Measurements from ENCODE around the gene G3BP1. TPM values are rescaled to one million over a fixed set of nuclear protein-coding genes. Genes with fewer than 3 reads are reported as not detected.

G3BP1 gene
- total RNA-seq, 1 donor from 2014 or later = 105 TPM

- intact Hi-C loops (cut with DNase I) = no loop called here
- ATAC-seq (ENCODE audit: poor library complexity) (peak; percentile 64), DNase-seq (peak; percentile 68)
These were observed 26.6 kb upstream of the G3BP1 start for GRCh38 chr5:151745071-151745705.

DNA sequence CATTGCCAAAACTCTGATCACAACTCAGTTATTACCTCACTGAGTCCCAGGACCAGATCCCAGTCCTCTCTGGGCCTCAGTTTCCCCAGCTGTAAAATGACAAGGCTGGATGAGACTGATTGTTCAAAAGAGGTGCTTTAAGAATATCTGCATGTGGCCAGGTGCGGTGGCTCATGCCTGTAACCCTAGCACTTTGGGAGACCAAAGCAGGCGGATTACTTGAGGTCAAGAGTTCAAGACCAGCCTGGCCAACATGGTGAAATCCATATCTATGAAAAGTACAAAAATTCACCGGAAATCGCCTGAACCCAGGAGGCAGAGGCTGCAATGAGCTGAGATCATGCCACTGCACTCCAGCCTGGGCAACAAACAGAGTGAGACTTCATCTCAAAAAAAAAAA is 21.6 kb upstream of the G3BP1 start:
- DNase-seq (no peak), ATAC-seq (ENCODE audit: poor library complexity) (no peak)
- intact Hi-C loops (cut with DNase I) = loop anchor here (10.0 kb wide), 1 partner anchor 305 kb away; the partner anchor contains the start of gene SLC36A1

- DNase-seq (no peak), ATAC-seq (ENCODE audit: poor library complexity) (no peak)
- intact Hi-C loops (cut with DNase I) = loop anchor here (10.0 kb wide), 1 partner anchor 306 kb away; the partner anchor contains the start of gene SLC36A1
These were observed 20.7 kb upstream of the G3BP1 start for GRCh38 chr5:151751091-151751490.

DNA sequence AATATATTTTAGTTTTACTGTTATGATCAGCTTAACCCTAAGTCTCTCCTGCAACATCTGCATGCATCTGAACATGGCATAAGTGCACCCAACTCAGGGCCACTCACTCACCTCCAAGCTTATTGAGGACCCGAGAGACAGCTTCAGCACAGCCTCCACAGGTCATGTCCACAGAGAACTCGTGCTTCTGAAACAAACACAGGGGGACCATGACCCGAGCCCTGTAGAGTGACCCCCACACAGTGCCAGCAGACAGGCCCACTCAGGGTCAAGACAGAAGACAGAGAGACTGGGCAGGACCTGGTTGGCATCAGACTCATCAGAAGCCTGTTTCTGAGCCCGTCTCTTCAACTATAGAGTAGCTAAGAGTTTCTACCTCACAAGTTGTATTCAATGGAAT is 20.2 kb upstream of the G3BP1 start:
- DNase-seq (no peak), ATAC-seq (ENCODE audit: poor library complexity) (no peak)
- intact Hi-C loops (cut with DNase I) = loop anchor here (10.0 kb wide), 1 partner anchor 307 kb away; the partner anchor contains the start of gene SLC36A1

DNA sequence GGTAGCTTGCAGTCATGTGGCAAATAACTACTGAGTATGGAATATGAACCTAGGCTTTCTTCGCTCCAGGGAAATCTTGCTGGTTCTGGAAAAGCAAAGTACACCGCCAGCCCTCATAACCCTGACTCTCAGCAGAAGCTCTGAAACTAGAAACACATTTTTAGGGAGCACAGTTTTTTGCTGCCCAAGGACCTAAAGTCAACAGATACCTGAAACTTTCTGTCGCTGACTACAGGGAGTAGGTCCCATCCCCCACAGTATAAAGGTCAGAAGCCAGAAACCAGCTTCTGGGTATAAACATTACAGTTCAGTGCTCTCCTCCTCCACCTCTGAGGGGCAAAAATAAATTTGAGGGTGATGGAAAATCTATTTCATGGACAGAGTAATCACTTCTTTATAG is 16.4 kb upstream of the G3BP1 start:
- intact Hi-C loops (cut with DNase I) = loop anchor here (10.0 kb wide), 1 partner anchor 311 kb away; the partner anchor contains the start of gene SLC36A1
- ATAC-seq (ENCODE audit: poor library complexity) (no peak), DNase-seq (no peak)

- intact Hi-C loops (cut with DNase I) = loop anchor here (10.0 kb wide), 1 partner anchor 313 kb away; the partner anchor contains the start of gene SLC36A1
- DNase-seq = no peak
- ATAC-seq (ENCODE audit: poor library complexity) = peak; percentile 3
These were observed 14.3 kb upstream of the G3BP1 start for GRCh38 chr5:151757233-151758140.

DNA sequence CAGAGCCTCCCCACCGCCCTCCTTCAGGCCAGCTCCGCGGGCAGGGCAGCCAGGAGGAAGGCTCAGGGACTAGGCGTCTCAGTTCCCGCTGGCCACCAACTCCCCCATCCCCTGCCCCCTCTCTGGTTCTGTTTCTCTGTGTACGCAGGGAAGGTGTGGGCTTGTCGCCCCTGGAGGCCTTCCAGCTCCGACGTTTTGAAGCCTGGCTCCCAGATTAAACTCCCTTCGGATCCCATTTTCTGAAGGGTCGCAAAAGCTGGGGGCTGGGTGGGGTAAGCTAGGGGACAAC is 13.7 kb upstream of the G3BP1 start:
- ATAC-seq (ENCODE audit: poor library complexity) = peak; percentile 51
- intact Hi-C loops (cut with DNase I) = loop anchor here (10.0 kb wide), 1 partner anchor 313 kb away; the partner anchor contains the start of gene SLC36A1
- no peak for DNase-seq

DNA sequence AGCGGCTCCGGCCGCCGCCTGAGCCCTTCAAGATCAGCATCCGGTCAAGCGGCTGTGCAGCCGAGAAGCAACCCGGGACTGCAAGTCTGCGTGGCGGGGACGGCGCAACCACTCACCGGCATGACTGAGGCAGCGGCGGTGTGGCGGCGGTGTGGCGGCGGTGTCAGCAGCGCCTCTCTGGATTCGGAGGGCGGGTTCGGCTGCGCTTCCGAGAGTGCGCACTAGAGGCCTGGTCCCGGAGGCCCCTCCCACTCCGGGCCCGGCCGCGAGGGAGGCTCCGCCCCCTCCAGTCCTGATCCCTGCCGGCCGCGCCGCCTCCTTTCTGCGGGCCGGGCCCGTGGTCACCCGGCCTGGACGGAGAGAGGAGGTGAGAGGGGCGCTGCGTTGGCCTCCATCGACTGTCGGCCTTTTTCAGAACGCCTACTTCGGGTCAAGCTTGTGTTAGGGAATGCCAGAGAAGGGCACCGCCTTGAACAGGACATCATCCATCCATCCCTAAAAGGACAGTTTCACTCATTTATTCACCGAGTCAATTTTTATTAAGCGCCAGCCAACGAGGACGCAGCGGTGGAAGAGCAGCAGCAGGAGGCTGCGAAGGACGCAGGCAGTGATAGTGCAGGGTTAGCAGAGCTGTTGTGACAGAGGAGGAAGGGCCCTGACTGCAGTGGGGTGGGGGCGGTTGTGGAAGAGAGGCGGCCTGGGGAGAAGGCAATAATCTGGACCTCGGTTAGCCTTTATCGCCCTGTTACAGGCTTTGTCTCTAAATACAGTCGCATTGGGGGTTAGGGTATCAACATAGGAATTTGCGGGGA is 13.1 kb upstream of the G3BP1 start, which contains the start of gene ATOX1:
Gene ATOX1 (minus strand): TSS at position 202 of the 812 bp plus-strand sequence. CDS start 80 bp downstream, at position 122.
- peak; percentile 96 for DNase-seq
- intact Hi-C loops (cut with DNase I) = loop anchor here (10.0 kb wide), 1 partner anchor 314 kb away; the partner anchor contains the start of gene SLC36A1
- ATAC-seq (ENCODE audit: poor library complexity) = peak; percentile 100

DNA sequence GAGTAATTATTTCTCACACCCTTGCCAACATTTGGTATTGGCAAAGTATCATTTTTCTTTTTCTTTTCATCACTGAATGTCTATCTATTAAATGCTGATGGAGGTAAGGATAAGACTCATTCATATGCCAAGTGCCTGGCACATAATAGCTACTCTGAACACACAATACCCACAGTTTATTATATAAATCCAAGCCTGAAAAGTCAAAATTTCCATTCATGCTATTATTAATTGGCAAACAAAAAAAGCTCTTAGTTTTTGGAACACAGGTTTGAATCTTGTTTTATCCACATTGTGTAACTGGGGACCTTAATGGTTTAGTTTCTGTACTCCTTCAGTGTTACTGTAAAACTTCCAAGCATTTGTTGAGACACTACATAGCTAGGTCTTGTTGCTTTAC is 7.0 kb upstream of the G3BP1 start:
- intact Hi-C loops (cut with DNase I) = no loop called here
- DNase-seq (no peak), ATAC-seq (ENCODE audit: poor library complexity) (no peak)

- intact Hi-C loops (cut with DNase I) = no loop called here
- DNase-seq = no peak
These were observed 4.8 kb upstream of the G3BP1 start for GRCh38 chr5:151766975-151767374.

DNA sequence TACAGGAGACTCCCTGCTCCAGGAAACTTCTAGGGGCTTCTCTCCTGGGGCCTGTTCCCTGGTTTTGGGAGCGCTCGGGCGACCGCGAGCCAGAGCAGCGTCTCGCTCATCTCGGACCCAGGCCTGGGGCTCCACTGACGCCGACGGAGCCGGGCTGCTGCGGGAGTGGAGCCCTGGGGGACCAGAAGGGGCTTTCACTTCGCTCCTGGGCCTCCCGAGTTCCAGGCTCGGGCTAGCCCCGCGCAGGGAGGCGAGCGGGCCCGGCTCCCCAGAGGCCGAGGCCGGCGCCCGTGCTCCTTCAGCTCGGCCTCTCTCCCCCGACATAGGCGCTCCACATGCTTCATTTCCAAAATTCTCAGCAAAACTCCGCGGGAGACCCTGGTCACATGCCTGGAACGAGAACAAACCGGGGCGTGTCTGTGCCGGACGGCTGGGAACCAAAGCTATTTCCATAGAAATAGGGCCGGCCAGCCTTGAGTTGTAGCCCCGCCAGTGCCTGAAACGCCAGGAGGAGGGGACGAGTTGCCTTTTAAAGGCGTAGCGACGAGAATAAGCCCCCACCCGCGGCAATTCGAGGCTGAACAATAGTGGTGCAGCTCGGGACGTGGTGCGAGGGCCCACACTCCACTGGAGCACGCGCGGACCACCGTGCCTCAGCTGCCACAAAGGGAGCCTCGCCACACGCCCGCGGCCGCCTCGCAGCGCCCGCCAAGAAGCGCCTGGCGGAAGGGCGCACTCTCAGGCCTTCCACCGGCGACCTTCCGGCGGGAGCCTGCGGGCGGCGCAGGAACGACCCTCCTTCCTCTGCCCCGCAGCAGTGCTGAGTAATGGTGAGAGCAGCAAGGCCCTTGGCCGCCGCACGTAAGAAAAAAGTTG is 1.1 kb upstream of the G3BP1 start:
- intact Hi-C loops (cut with DNase I) = no loop called here

More at GRCh38 chr5:151766975-151767374, 4.8 kb upstream of the G3BP1 start:
- no peak for ATAC-seq (ENCODE audit: poor library complexity)

DNA sequence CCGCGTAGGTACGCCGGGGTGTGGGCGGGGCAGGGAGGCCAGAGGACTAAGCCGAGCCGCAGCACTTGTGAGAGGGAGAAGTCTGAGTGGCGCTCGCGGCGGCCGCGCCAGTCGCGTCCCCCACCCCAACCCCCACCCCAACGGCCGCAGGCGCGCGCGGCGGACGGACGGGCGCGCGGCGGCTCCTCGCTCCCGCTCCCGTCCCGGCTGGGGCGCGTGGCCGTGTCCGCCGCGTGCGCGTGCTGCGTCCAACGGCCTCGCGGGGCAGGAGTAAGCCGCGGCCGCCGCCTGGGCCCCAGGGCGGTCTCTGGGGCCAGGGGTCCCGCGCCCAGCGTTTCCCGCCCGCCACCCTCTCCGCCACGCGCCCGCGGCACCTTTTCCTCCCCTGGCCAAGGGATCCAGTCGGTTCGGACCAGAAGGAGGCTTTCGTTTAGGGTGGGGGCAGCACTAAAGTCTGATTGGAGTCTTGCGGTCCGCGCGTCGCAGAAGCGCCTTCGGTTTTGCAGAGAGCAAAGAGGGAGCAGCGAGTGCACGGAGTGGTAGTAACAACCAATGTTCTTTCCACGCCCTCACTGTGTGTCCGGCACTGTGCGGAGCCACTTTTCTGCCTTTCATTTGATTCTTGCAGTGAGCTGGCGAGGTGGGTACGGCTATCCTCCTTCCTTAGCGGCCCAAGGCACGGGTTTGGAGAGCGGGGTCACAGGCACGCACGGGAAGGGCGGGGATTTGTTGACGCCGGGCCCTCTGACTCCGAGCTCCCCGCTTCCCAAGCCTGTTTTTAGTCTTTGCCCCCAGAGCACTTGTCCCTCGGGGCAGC is 483 bp downstream of the G3BP1 start:
- DNase-seq (peak; percentile 62), ATAC-seq (ENCODE audit: poor library complexity) (peak; percentile 5)
- intact Hi-C loops (cut with DNase I) = no loop called here

More for the DNA sequence above, 1.1 kb upstream of the G3BP1 start:
- ATAC-seq (ENCODE audit: poor library complexity) = peak; percentile 46
- DNase-seq = peak; percentile 89

- no peak for DNase-seq
- intact Hi-C loops (cut with DNase I) = no loop called here
- ATAC-seq (ENCODE audit: poor library complexity) = no peak
These were observed 1.2 kb downstream of the G3BP1 start for GRCh38 chr5:151772846-151773561.

DNA sequence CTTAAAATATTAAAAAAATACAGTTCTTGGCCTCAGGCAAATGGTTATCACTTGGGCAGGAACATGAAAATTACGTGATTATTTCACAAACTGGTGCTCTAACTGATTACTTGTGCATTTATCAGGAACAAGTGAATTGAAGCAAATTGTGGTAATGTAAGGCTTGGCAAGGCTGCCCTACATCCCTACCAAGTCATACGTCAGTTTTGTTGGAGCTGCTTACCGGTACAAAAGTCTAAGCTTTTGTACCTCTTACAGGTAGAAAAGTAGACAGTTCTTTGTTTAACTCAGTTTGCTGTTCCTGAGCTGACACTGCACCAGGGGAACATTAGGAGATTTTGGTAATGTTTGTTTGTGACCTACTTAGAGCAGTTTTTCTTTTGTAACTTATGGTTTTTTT is 2.2 kb downstream of the G3BP1 start:
- no peak for DNase-seq
- no peak for ATAC-seq (ENCODE audit: poor library complexity)
- intact Hi-C loops (cut with DNase I) = no loop called here

GRCh38 chr5:151775025-151775606 is 3.4 kb downstream of the G3BP1 start:
- DNase-seq (no peak), ATAC-seq (ENCODE audit: poor library complexity) (no peak)
- intact Hi-C loops (cut with DNase I) = no loop called here

GRCh38 chr5:151779531-151780125 is 7.9 kb downstream of the G3BP1 start:
- DNase-seq = no peak
- intact Hi-C loops (cut with DNase I) = no loop called here
- no peak for ATAC-seq (ENCODE audit: poor library complexity)
